ENCODE data around the gene POC5.
A peak's percentile ranks its signal among the peaks of the same experiment; 100 is the strongest.
"Not testable (repeated sequence)": the region's sequence is repeated elsewhere in the genome, so short reads cannot be mapped to it uniquely, and the experiment has no call there.

The POC5 gene

GRCh38 chr5:75706775-75707174 is 10.5 kb downstream of the POC5 start:
- no peak for DNase-seq

GRCh38 chr5:75706016-75706415 is 11.2 kb downstream of the POC5 start:
- no peak for DNase-seq

GRCh38 chr5:75701856-75702255 is 15.4 kb downstream of the POC5 start:
- DNase-seq: no peak

GRCh38 chr5:75695472-75696351 is 21.5 kb downstream of the POC5 start:
- DNase-seq: not testable (repeated sequence)

- DNase-seq: no peak
These were observed 22.5 kb downstream of the POC5 start for GRCh38 chr5:75694781-75695180.

GRCh38 chr5:75690669-75691068 is 26.6 kb downstream of the POC5 start:
- no peak for DNase-seq

- no peak for DNase-seq
These were observed 30.8 kb downstream of the POC5 start for GRCh38 chr5:75686480-75686879.

GRCh38 chr5:75685141-75685540 is 32.1 kb downstream of the POC5 start:
- DNase-seq: no peak

GRCh38 chr5:75681125-75681830 is 36.0 kb downstream of the POC5 start:
- peak in 1 of 51 donors; percentile 63 for DNase-seq

GRCh38 chr5:75678155-75678554 is 39.1 kb downstream of the POC5 start:
- DNase-seq: no peak

- DNase-seq: no peak
These were observed 39.6 kb downstream of the POC5 start for GRCh38 chr5:75677607-75678006.

GRCh38 chr5:75675783-75676182 is 41.5 kb downstream of the POC5 start:
- DNase-seq: no peak

GRCh38 chr5:75672616-75673015 is 44.6 kb downstream of the POC5 start:
- DNase-seq: no peak

GRCh38 chr5:75671506-75671905 is 45.7 kb downstream of the POC5 start:
- DNase-seq: no peak

GRCh38 chr5:75670577-75670976 is 46.7 kb downstream of the POC5 start:
- DNase-seq: no peak

GRCh38 chr5:75668977-75669689 is 48.1 kb downstream of the POC5 start:
- no peak for DNase-seq

GRCh38 chr5:75668445-75668844 is 48.8 kb downstream of the POC5 start:
- no peak for DNase-seq

- no peak for DNase-seq
These were observed 49.7 kb downstream of the POC5 start for GRCh38 chr5:75667586-75667985.

GRCh38 chr5:75666801-75667200 is 50.4 kb downstream of the POC5 start:
- no peak for DNase-seq

- DNase-seq: no peak
These were observed 52.3 kb downstream of the POC5 start for GRCh38 chr5:75664979-75665378.

- peak in 5 of 51 donors; percentile 8 to 39 (median 18) for DNase-seq
These were observed 53.5 kb downstream of the POC5 start for GRCh38 chr5:75663579-75664284.

- DNase-seq: no peak
These were observed 55.2 kb downstream of the POC5 start for GRCh38 chr5:75662061-75662460.
